Breast epithelium (tissue), 3 donors: Measurements from ENCODE around the gene KIF4A.

Source experiments
- POLR2A ChIP-seq: fragments of 450-650 bp; IDR thresholded peaks from one replicate; pipeline ENCODE4 v1.6.1; 2016; ENCODE audit warnings: antibody characterized with exemption, mild to moderate bottlenecking, moderate library complexity
- POLR2AphosphoS5 ChIP-seq, 3 donors: sonication (generic); formaldehyde crosslinking; IDR thresholded peaks; one replicate each; pipeline ENCODE4 v1.6.1; 2017; ENCODE audit warnings: antibody characterized with exemption in 3 of 3
- TF ChIP-seq, protein P1 (sequence below), 3 donors: fragments of 450-650 bp; IDR thresholded peaks; one replicate each; pipeline ENCODE4 v1.5.1; 2016 to 2017; ENCODE audit warnings: antibody characterized with exemption in 3 of 3, mild to moderate bottlenecking in 3 of 3, moderate library complexity in 3 of 3

DNA sequence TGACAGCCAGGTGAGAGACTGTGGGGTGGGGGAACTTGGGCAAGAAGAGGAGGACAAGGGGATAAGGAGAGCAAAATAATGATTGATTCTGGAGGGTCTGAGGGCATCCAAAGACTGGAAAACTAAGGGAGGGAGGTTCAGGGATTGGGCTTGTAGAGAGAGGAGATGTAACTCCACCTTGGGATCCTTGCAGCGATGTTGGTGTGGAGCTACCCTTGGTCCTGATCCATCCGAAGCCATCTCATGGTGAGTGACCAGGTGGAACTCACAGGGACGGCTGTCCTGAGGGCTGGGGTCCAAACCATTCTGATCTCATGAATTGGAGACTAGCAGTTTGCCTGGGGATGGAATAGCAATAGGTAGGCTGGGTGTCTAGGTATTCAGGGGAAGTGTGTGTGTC lies 9.3 kb upstream of the KIF4A start:
- TF ChIP-seq POLR2A (no peak), POLR2AphosphoS5 (IDR thresholded peaks at IDR 0.05) (no peak)
- TF ChIP-seq, protein P1, sequence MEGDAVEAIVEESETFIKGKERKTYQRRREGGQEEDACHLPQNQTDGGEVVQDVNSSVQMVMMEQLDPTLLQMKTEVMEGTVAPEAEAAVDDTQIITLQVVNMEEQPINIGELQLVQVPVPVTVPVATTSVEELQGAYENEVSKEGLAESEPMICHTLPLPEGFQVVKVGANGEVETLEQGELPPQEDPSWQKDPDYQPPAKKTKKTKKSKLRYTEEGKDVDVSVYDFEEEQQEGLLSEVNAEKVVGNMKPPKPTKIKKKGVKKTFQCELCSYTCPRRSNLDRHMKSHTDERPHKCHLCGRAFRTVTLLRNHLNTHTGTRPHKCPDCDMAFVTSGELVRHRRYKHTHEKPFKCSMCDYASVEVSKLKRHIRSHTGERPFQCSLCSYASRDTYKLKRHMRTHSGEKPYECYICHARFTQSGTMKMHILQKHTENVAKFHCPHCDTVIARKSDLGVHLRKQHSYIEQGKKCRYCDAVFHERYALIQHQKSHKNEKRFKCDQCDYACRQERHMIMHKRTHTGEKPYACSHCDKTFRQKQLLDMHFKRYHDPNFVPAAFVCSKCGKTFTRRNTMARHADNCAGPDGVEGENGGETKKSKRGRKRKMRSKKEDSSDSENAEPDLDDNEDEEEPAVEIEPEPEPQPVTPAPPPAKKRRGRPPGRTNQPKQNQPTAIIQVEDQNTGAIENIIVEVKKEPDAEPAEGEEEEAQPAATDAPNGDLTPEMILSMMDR (IDR thresholded peaks at IDR 0.05): no peak
